H1 (cell line): ENCODE data around the gene ZMAT5. TPM values are rescaled to one million over a fixed set of nuclear protein-coding genes. Genes with fewer than 3 reads are reported as not detected.

Experiments used
- CTCF ChIA-PET: fragments of 300-600 bp; sonication (Branson Sonifier 250); formaldehyde crosslinking; loops from one replicate; lab custom pipeline; 2021; ENCODE audit not compliant: partially characterized antibody; lab: Charles Lee
- POLR2A ChIA-PET: fragments of 300-600 bp; sonication (Branson Sonifier 250); formaldehyde crosslinking; loops from one replicate; lab custom pipeline; 2021; ENCODE audit warnings: inconsistent platforms; ENCODE audit not compliant: partially characterized antibody; lab: Charles Lee
- DNase-seq, 2 experiments: peaks; one replicate each; pipeline versions ENCODE4 v3.0.0 to v3.0.0-alpha.2; 2010 to 2022; ENCODE audit warnings: low spot score in 2 of 2, low read depth in 1 of 2, mixed read lengths in 1 of 2
- FAIRE-seq: peaks from 2 replicates; lab custom pipeline; 2011; peaks lifted over from hg19 to GRCh38; lab: Jason Lieb, UNC
- H2AFZ ChIP-seq: 2 replicates; pipeline ENCODE4 v1.8.1; 2012; ENCODE audit warnings: low read length, inconsistent platforms
- H2AK5ac ChIP-seq: 2 replicates; pipeline ENCODE4 v1.6.1; 2013; ENCODE audit warnings: low read depth, low read length
- H2BK120ac ChIP-seq: replicated peaks from 2 replicates; pipeline ENCODE3; 2013; ENCODE audit warnings: low read depth, low read length, inconsistent platforms
- H2BK12ac ChIP-seq: 2 replicates; pipeline ENCODE4 v1.6.1; 2013; ENCODE audit warnings: low read depth, low read length
- H2BK15ac ChIP-seq: 2 replicates; pipeline ENCODE4 v1.6.1; 2013; ENCODE audit warnings: low read length
- H2BK20ac ChIP-seq: 2 replicates; pipeline ENCODE4 v1.6.1; 2013; ENCODE audit warnings: low read length
- H2BK5ac ChIP-seq: 2 replicates; pipeline ENCODE4 v1.6.1; 2013; ENCODE audit warnings: low read depth, low read length
- H3K14ac ChIP-seq: 2 replicates; pipeline ENCODE4 v1.6.1; 2013; ENCODE audit warnings: inconsistent platforms; ENCODE audit not compliant: insufficient read length
- H3K18ac ChIP-seq: 2 replicates; pipeline ENCODE4 v1.6.1; 2013; ENCODE audit warnings: low read length; ENCODE audit errors: extremely low read depth
- H3K23ac ChIP-seq: 2 replicates; pipeline ENCODE4 v1.6.1; 2013; ENCODE audit warnings: inconsistent platforms; ENCODE audit not compliant: insufficient read length
- H3K23me2 ChIP-seq: 2 replicates; pipeline ENCODE4 v1.6.1; 2013; ENCODE audit warnings: low read depth, low read length
- H3K27ac ChIP-seq: 2 replicates; pipeline ENCODE4 v1.6.1; 2011; ENCODE audit warnings: low read depth, low read length, inconsistent platforms
- H3K27me3 ChIP-seq, 4 experiments: replicated peaks in 1 of 4; 1 replicate in 1 of 4; 2 replicates in 3 of 4; pipeline versions ENCODE4 v1.6.1 to v1.8.1; 2011 to 2013; ENCODE audit warnings: low read length in 3 of 4, mild to moderate bottlenecking in 3 of 4, inconsistent platforms in 2 of 4, mixed read lengths in 2 of 4, moderate library complexity in 1 of 4; ENCODE audit not compliant: control insufficient read depth in 3 of 4, insufficient read depth in 3 of 4; ENCODE audit errors: extremely low read depth in 1 of 4
- H3K36me3 ChIP-seq, 4 experiments: 2 replicates each; pipeline versions ENCODE4 v1.6.1 to v1.8.1; 2011 to 2013; ENCODE audit warnings: mild to moderate bottlenecking in 4 of 4, low read length in 3 of 4, moderate library complexity in 2 of 4, control low read depth in 1 of 4, inconsistent platforms in 1 of 4; ENCODE audit not compliant: insufficient read depth in 4 of 4, control insufficient read depth in 2 of 4
- H3K4ac ChIP-seq: replicated peaks from 2 replicates; pipeline ENCODE3; 2013; ENCODE audit warnings: low read length, low read depth, mixed read lengths, inconsistent platforms; ENCODE audit not compliant: insufficient read length
- H3K4me1 ChIP-seq, 4 experiments: replicated peaks in 1 of 4; 1 replicate in 1 of 4; 2 replicates in 3 of 4; pipeline versions ENCODE4 v1.6.1 to v1.8.1; 2011 to 2013; ENCODE audit warnings: low read length in 3 of 4, inconsistent platforms in 2 of 4, mixed read lengths in 1 of 4; ENCODE audit not compliant: insufficient read depth in 4 of 4, control insufficient read depth in 3 of 4
- H3K4me2 ChIP-seq, 2 experiments: 2 replicates each; pipeline versions ENCODE4 v1.6.1 to v1.8.1; 2011 to 2013; ENCODE audit warnings: low read depth in 2 of 2, low read length in 2 of 2, control low read depth in 1 of 2, inconsistent platforms in 1 of 2, mild to moderate bottlenecking in 1 of 2; ENCODE audit not compliant: insufficient read depth in 1 of 2
- H3K4me3 ChIP-seq, 4 experiments: fragments of 200-600, 300-600 bp in 1 of 4; sonication (generic), shearing (Covaris generic), sonication (Bioruptor Twin) in 1 of 4; 2 replicates each; pipeline versions ENCODE4 v1.5.1 to v1.8.1; 2011 to 2016; ENCODE audit warnings: low read length in 4 of 4, low read depth in 3 of 4, control low read depth in 2 of 4, inconsistent platforms in 2 of 4, mild to moderate bottlenecking in 2 of 4, mixed read lengths in 1 of 4, moderate library complexity in 1 of 4; ENCODE audit not compliant: insufficient read depth in 2 of 4; ENCODE audit errors: extremely low read depth in 1 of 4
- H3K56ac ChIP-seq: replicated peaks from 2 replicates; pipeline ENCODE3; 2013; ENCODE audit warnings: low read depth, mild to moderate bottlenecking, mixed read lengths, low read length, inconsistent platforms; ENCODE audit not compliant: insufficient read length
- H3K79me1 ChIP-seq: 2 replicates; pipeline ENCODE4 v1.6.1; 2013; ENCODE audit warnings: low read depth, low read length, control low read depth
- H3K79me2 ChIP-seq, 2 experiments: 2 replicates each; pipeline versions ENCODE4 v1.6.1 to v1.8.1; 2012 to 2013; ENCODE audit warnings: low read length in 2 of 2, mild to moderate bottlenecking in 2 of 2, inconsistent platforms in 1 of 2; ENCODE audit not compliant: insufficient read depth in 2 of 2, control insufficient read depth in 1 of 2
- H3K9ac ChIP-seq, 4 experiments: replicated peaks in 1 of 4; 1 replicate in 1 of 4; 2 replicates in 3 of 4; pipeline versions ENCODE4 v1.6.1 to v1.8.1; 2011 to 2013; ENCODE audit warnings: low read depth in 3 of 4, low read length in 3 of 4, control low read depth in 2 of 4, mild to moderate bottlenecking in 2 of 4, moderate library complexity in 2 of 4, inconsistent platforms in 1 of 4; ENCODE audit errors: extremely low read depth in 1 of 4
- H3K9me3 ChIP-seq, 2 experiments: 2 replicates each; pipeline versions ENCODE4 v1.6.1 to v1.8.1; 2012 to 2013; ENCODE audit warnings: mild to moderate bottlenecking in 2 of 2, moderate library complexity in 2 of 2, control low read depth in 1 of 2, inconsistent platforms in 1 of 2, low read depth in 1 of 2, low read length in 1 of 2, mixed read lengths in 1 of 2; ENCODE audit not compliant: insufficient read depth in 2 of 2
- H4K20me1 ChIP-seq, 2 experiments: replicated peaks in 1 of 2; 2 replicates each; pipeline versions ENCODE3 to v1.8.1; 2011 to 2013; ENCODE audit warnings: inconsistent platforms in 2 of 2, low read length in 2 of 2, mild to moderate bottlenecking in 1 of 2; ENCODE audit not compliant: insufficient read depth in 2 of 2, control insufficient read depth in 1 of 2
- H4K5ac ChIP-seq: 2 replicates; pipeline ENCODE4 v1.6.1; 2013; ENCODE audit warnings: low read length, low read depth, mixed read lengths, inconsistent platforms; ENCODE audit not compliant: insufficient read length
- H4K8ac ChIP-seq: 2 replicates; pipeline ENCODE4 v1.8.0; 2013; ENCODE audit warnings: mild to moderate bottlenecking, moderate library complexity, low read length, inconsistent platforms; ENCODE audit not compliant: insufficient read depth; ENCODE audit errors: extremely low read depth
- H4K91ac ChIP-seq: replicated peaks from 2 replicates; pipeline ENCODE3; 2013; ENCODE audit warnings: low read length, mixed read lengths, inconsistent platforms; ENCODE audit not compliant: insufficient read length
- CBX5 ChIP-seq: fragments of 300-800, 300-1000 bp; sonication (generic); IDR thresholded peaks from 2 replicates; pipeline ENCODE4 v1.7.1; 2016; ENCODE audit warnings: antibody characterized with exemption, low read length, low read depth
- CTBP2 ChIP-seq: IDR thresholded peaks from 2 replicates; pipeline ENCODE4 v1.7.0; 2011; ENCODE audit warnings: borderline replicate concordance, mild to moderate bottlenecking, moderate library complexity, mixed read lengths, low read length; ENCODE audit not compliant: insufficient read depth, insufficient read length
- EP300 ChIP-seq, 2 experiments: IDR thresholded peaks; 1 replicate in 1 of 2; 2 replicates in 1 of 2; pipeline ENCODE4 v1.6.1; 2011 to 2012; ENCODE audit warnings: low read depth in 2 of 2, low read length in 2 of 2, mild to moderate bottlenecking in 2 of 2, borderline replicate concordance in 1 of 2, inconsistent platforms in 1 of 2, moderate library complexity in 1 of 2
- EZH2 ChIP-seq: fragments of 200-600 bp; sonication (generic); IDR thresholded peaks from 2 replicates; pipeline ENCODE4 v1.7.1; 2012; ENCODE audit warnings: low read depth, mild to moderate bottlenecking, moderate library complexity, low read length, inconsistent platforms; ENCODE audit not compliant: severe bottlenecking
- HDAC2 ChIP-seq, 2 experiments: fragments of 300-600 bp in 1 of 2; sonication (generic) in 1 of 2; IDR thresholded peaks; 2 replicates each; pipeline ENCODE4 v1.6.1; 2011 to 2012; ENCODE audit warnings: low read depth in 2 of 2, low read length in 2 of 2, mild to moderate bottlenecking in 2 of 2, moderate library complexity in 2 of 2, borderline replicate concordance in 1 of 2, inconsistent platforms in 1 of 2
- KDM4A ChIP-seq: IDR thresholded peaks from one replicate; pipeline ENCODE4 v1.7.1; 2012; ENCODE audit warnings: low read depth, mild to moderate bottlenecking, moderate library complexity, low read length, inconsistent platforms; ENCODE audit not compliant: severe bottlenecking
- POLR2A ChIP-seq, 2 experiments: IDR thresholded peaks; 1 replicate in 1 of 2; 2 replicates in 1 of 2; pipeline ENCODE4 v1.6.1; 2011; ENCODE audit warnings: low read depth in 2 of 2, low read length in 2 of 2, mild to moderate bottlenecking in 2 of 2; ENCODE audit errors: control extremely low read depth in 1 of 2
- SIX5 ChIP-seq: IDR thresholded peaks from 2 replicates; pipeline ENCODE4 v1.6.1; 2011; ENCODE audit warnings: mild to moderate bottlenecking, low read depth, low read length
- SUZ12 ChIP-seq: fragments of 200-600 bp; sonication (generic); IDR thresholded peaks from 2 replicates; pipeline ENCODE4 v1.6.1; 2012; ENCODE audit warnings: mild to moderate bottlenecking, inconsistent platforms, low read length, moderate library complexity, mixed read lengths
- YY1 ChIP-seq: IDR thresholded peaks from 2 replicates; pipeline ENCODE4 v1.6.1; 2011; ENCODE audit warnings: low read depth, mild to moderate bottlenecking, low read length
- ZNF274 ChIP-seq: IDR thresholded peaks from 2 replicates; pipeline ENCODE4 v1.7.0; 2012; ENCODE audit warnings: low read length, borderline replicate concordance; ENCODE audit errors: extremely low read depth
- WGBS, 2 experiments: shearing (Covaris generic) in 1 of 2; methylation state at CpG; one replicate each; pipeline versions ENCODE4 v1.1.6 to v1.1.7; 2013 to 2015; ENCODE audit warnings: low lambda C conversion rate in 2 of 2, mixed read lengths in 2 of 2, inconsistent platforms in 1 of 2, low coverage in 1 of 2, missing lambda C conversion rate in 1 of 2; ENCODE audit not compliant: insufficient replicate concordance in 2 of 2, insufficient coverage in 1 of 2, insufficient read length in 1 of 2; ENCODE audit errors: extremely low coverage in 1 of 2, missing lambda C conversion rate in 1 of 2; 5-methylcytosine and 5-hydroxymethylcytosine counted together
- polyA plus RNA-seq, 7 experiments: library from polyadenylated mRNA; depleted of rRNA in 3 of 7; stranded (reverse) in 5 of 7; unstranded in 2 of 7; fragments of >200 nt in 5 of 7; fragments of 200-250 nt in 2 of 7; gene quantifications; 1 replicate in 5 of 7; 2 replicates in 1 of 7; 4 replicates in 1 of 7; pipeline versions ENCODE4 v1.2.1 to v1.2.3, GENCODE V29; 2011 to 2013; ENCODE audit warnings: missing spikeins in 2 of 7, mixed read lengths in 2 of 7
- total RNA-seq: library from RNA; stranded (reverse); fragmentation: NEBNext Ultra II Directional; extraction: Animal tissue kit (Norgen Biotek cat#: 25700); gene quantifications from 2 replicates; pipeline ENCODE4 v1.2.1, GENCODE V29; 2021

ZMAT5 gene
- total and polyA plus RNA-seq, 2 of the 8 experiments (the other 6 are each of a cell fraction or from before 2014, with no cell fraction given) = 14.0 to 38.3 TPM

DNA sequence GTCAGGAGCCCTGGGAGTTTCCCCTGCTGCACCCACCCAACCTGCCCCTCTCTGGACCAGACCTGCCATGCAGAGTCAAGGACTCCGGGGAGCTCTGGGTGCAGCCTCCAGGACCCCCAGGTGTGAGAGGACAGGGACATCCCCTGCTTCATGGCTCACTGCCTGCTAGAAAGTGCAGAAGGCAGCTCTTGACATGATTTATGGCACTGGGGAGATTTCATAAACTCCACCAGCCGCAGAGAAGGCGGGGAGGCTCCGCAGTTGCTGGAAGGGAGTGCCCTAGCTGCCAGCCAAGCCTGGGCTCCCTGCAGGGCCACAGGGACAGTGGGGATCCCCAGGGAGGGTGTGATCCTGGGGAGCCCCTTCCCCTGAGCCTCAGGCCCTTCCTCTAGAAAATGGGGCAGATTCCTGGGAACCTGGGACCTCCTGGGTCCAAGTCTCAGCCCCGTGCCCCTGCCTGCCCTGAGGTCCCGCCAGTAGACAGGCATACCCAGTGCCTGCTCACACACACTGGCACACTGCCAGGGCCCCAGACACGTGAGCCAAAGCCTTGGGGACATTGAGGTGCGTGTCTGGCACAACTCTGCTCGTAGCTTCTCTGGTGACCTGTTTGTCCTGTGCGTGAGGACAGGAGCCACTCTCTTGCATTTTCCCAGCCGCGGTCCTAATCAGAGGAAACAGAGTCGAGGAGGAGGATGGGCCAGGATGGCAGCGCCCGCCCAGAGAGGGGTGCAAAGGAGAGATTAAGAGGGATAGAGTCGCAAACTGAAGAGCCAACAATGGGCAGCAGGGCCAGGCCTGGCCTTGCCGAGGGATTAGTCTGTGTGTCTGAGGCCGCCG, 33.2 kb downstream of the ZMAT5 start:
- CTCF ChIA-PET = interaction anchor here (0.6 to 2.8 kb wide), 11 partner anchors 11 to 521 kb away, joined by 3 to 7 read pairs (median 3); no protein-coding TSS in a partner anchor
- no peak overlapping the region for H3K56ac ChIP-seq
- POLR2A ChIA-PET = interaction anchor here (1.0 kb wide), 1 partner anchor 17 kb away, joined by 3 read pairs; no protein-coding TSS in a partner anchor
- no peak for TF ChIP-seq HDAC2 (IDR thresholded peaks at IDR 0.05; ENCODE audit: borderline replicate concordance in 1 of 2, low read depth in 2 of 2, low read length in 2 of 2)
- TF ChIP-seq KDM4A = no peak
- no peak for TF ChIP-seq SIX5
- no peak for TF ChIP-seq ZNF274
- TF ChIP-seq EP300 (IDR thresholded peaks at IDR 0.05; ENCODE audit: borderline replicate concordance in 1 of 2, low read depth in 2 of 2, low read length in 2 of 2) = no peak
- no peak for TF ChIP-seq CTBP2
- no peak for TF ChIP-seq YY1
- TF ChIP-seq POLR2A (IDR thresholded peaks at IDR 0.05; ENCODE audit: control extremely low read depth in 1 of 2, low read depth in 2 of 2, low read length in 2 of 2) = no peak
- no peak for TF ChIP-seq EZH2
- no peak for TF ChIP-seq CBX5
- TF ChIP-seq SUZ12 = no peak

More for the DNA sequence above, 33.2 kb downstream of the ZMAT5 start:
- Histone ChIP-seq H3K27me3 (no peaks in the 10 kb centered on the region), H4K5ac (no peak overlapping the region), H2BK5ac (0 out of 2 replicates have a peak overlapping the region, but pooled peaks have one; percentile 30), H2BK15ac (no peak overlapping the region), H3K4me2 (no peak overlapping the region), H3K23ac (no peak overlapping the region), H3K27ac (no peak overlapping the region), H4K91ac (no peak overlapping the region), H4K8ac (no peak overlapping the region; the same call in 1 of the 2 replicates), H4K20me1 (no peaks in the 10 kb centered on the region), H2BK20ac (no peak overlapping the region), H3K4ac (no peak overlapping the region), H2AK5ac (no peak overlapping the region), H3K79me1 (no peaks in the 10 kb centered on the region), H3K18ac (no peak overlapping the region), H3K9ac (no peak overlapping the region), H3K36me3 (no peaks in the 10 kb centered on the region), H3K14ac (no peak overlapping the region), H2BK12ac (no peak overlapping the region), H3K9me3 (no peaks in the 10 kb centered on the region), H3K23me2 (no peaks in the 10 kb centered on the region), H3K4me1 (peaks cover 0 to 12% (median 7%) of the 10 kb centered on the region in 4 experiments; a peak in 6 of 7 replicates), H3K79me2 (no peaks in the 10 kb centered on the region), H2AFZ (no peak overlapping the region), H2BK120ac (no peak overlapping the region), H3K4me3 (no peak overlapping the region)
- no peak for DNase-seq
- 90% methylated on average over 19 of the region's 19 CpGs; no CpG with 5 or more reads in 1 of the 2 experiments for WGBS, 2 experiments
- no peak for FAIRE-seq
